Activated naive CD4-positive, alpha-beta T cell treated with anti-CD3 and anti-CD28 coated beads, Interleukin-2, amount 50 U/mL, for 72 hours (primary cell): ENCODE measurements around the gene TAS1R1. TPM values are rescaled to one million over a fixed set of nuclear protein-coding genes. Genes with fewer than 3 reads are reported as not detected.

Source experiments
- ATAC-seq, 2 donors: fragments of 150-1000 bp; cut with Tn5 transposase; 2 replicates each; pipeline ENCODE4 v1.10.0; 2021; ENCODE audit warnings: mild to moderate bottlenecking in 2 of 2, moderate library complexity in 2 of 2
- DNase-seq, 2 donors: peaks; one replicate each; pipeline ENCODE4 v3.0.0; 2021 to 2022; ENCODE audit warnings: low spot score in 2 of 2
- H3K27ac Mint-ChIP-seq, 2 donors: one replicate each; pipeline ENCODE4 v1.8.0; 2022; ENCODE audit warnings: mild to moderate bottlenecking in 2 of 2, mixed read lengths in 2 of 2
- H3K36me3 Mint-ChIP-seq, 2 donors: one replicate each; pipeline ENCODE4 v1.8.0; 2022; ENCODE audit warnings: mixed read lengths in 2 of 2
- H3K9me3 Mint-ChIP-seq, 2 donors: one replicate each; pipeline ENCODE4 v1.8.0; 2022; ENCODE audit warnings: mixed read lengths in 2 of 2
- total RNA-seq, 2 donors: library from RNA; stranded (reverse); gene quantifications; one replicate each; pipeline ENCODE4 v1.2.3, GENCODE V29; 2022

Gene TAS1R1
- total RNA-seq, 2 donors from 2014 or later, result not detected

DNA sequence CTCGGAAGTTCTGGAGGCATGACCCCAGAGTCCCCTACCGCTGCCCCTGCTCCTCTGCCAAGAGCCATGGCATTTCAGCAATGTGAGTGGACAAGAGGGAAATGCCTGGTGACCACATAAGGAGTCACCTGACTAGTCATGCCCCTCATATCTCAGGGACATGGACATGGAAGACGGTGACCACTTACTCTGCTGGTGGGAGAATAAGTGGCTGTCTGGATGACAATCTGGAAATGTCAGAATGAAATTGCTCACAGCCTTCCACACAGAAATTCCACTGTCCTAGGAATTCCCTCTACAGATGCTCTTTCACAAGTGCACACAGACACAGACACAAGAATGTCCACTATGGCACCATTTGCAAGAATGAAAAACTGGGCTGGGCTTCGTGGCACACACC lies 39.3 kb upstream of the TAS1R1 start:
- DNase-seq, result no peak
- Mint-ChIP-seq H3K36me3 (no peaks in the 10 kb centered on the region), H3K9me3 (no peaks in the 10 kb centered on the region), H3K27ac (no peak overlapping the region)
- ATAC-seq, result no peak

GRCh38 chr1:6517435-6517851 lies 37.7 kb upstream of the TAS1R1 start:
- ATAC-seq (no peak), DNase-seq (no peak)
- no peaks in the 10 kb centered on the region for H3K9me3 Mint-ChIP-seq
- H3K27ac Mint-ChIP-seq, result no peak overlapping the region
- no peaks in the 10 kb centered on the region for H3K36me3 Mint-ChIP-seq

- no peaks in the 10 kb centered on the region for H3K9me3 Mint-ChIP-seq
- H3K27ac Mint-ChIP-seq, result peak overlapping the region; percentile 49 to 72
- DNase-seq (no peak), ATAC-seq (no peak)
- H3K36me3 Mint-ChIP-seq, result no peaks in the 10 kb centered on the region
These were observed 35.6 kb upstream of the TAS1R1 start for GRCh38 chr1:6519491-6519934.

DNA sequence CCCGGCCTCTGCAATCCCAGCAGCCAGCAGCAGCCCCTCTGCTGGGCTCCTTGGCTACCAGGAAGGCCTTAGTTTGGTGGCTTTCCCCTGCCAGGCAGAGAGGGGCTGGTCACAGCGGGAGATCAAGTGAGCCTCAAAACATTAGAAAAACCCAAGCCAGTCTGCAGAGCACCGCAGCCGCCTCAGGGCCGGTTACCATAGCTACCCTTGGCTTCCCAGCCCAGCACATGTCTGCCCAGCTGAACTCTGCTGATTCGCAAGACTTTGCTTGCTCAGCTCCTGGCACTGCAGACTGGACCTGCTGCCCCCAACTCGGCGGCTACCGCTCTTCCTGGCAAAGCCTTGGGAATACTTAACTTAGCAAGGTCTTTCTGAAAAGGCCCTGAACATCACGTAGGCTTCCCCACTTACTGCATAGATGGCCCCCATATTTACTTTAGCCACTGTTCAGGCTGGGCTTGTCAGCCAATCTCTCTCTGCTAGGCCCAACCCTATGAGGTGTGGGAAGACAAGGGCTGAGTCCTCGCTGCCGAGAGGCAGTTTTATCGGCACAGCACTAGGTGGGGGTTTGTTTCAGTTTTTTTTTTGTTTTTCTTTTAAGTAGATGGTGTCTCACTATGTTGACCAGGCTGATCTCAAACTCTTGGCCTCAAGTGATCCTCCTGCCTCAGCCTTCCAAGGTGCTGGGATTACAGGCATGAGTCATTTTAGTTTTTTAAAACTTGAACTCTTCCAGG lies 35.0 kb upstream of the TAS1R1 start:
- Mint-ChIP-seq H3K9me3 (no peaks in the 10 kb centered on the region), H3K27ac (peak overlapping the region; percentile 49 to 72), H3K36me3 (no peaks in the 10 kb centered on the region)
- no peak for ATAC-seq
- DNase-seq, result no peak

DNA sequence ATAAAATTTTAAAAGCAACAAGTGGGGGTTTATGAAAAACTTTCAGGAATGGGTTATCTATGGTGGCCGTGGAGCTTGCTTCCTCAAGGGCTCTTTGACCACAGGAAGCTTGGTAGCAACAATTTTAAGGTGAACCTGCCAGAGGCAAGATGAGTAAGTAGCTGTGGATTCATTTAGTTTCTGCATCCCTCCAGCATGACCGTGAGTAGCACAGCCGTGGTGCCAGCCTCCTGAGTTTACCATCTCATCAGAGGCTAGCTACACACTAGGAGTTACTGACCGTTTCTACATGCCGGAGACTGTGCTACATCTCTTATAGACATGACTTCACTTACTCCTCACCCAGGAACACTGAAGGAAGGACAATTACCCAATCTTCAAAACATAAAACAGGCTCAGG lies 33.6 kb upstream of the TAS1R1 start:
- no peaks in the 10 kb centered on the region for H3K36me3 Mint-ChIP-seq
- H3K27ac Mint-ChIP-seq, result no peak overlapping the region
- no peak for ATAC-seq
- H3K9me3 Mint-ChIP-seq, result no peaks in the 10 kb centered on the region
- DNase-seq, result no peak

GRCh38 chr1:6523566-6523965 lies 31.5 kb upstream of the TAS1R1 start:
- no peak for DNase-seq
- no peaks in the 10 kb centered on the region for H3K9me3 Mint-ChIP-seq
- H3K27ac Mint-ChIP-seq, result peak overlapping the region in 1 of 2 donors; percentile 11
- ATAC-seq, result peak in 1 of 2 donors; percentile 63
- H3K36me3 Mint-ChIP-seq, result no peaks in the 10 kb centered on the region

- DNase-seq, result no peak
- ATAC-seq, result peak in 1 of 2 donors; percentile 14
- H3K27ac Mint-ChIP-seq, result peak overlapping the region; percentile 22 to 52
- no peaks in the 10 kb centered on the region for H3K9me3 Mint-ChIP-seq
- no peaks in the 10 kb centered on the region for H3K36me3 Mint-ChIP-seq
These were observed 28.8 kb upstream of the TAS1R1 start for GRCh38 chr1:6526316-6526715.

DNA sequence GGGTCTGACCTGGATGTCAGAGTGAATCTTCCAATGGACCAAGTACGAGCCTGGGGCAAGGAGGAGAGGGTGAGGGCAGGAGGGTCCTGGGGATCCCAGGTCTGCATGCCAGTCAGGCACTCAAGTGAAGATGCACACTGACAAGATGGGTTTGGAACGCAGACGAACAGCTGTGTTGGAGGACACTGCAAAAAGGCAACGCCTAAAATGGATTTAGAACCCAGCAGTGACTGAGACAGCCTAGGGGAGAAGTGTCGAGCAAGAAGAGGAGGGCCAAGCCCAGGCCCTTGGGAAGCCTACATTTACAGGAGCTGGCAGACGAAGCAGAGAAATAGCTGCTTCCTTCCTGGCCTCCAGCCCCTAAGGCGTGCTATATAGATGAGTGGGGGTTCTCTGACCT lies 26.6 kb upstream of the TAS1R1 start:
- ATAC-seq, result peak in 1 of 2 donors; percentile 20
- no peak for DNase-seq
- Mint-ChIP-seq H3K36me3 (peaks cover 5 to 14% of the 10 kb centered on the region in 2 donors), H3K27ac (peak overlapping the region in 1 of 2 donors; percentile 45), H3K9me3 (no peaks in the 10 kb centered on the region)

DNA sequence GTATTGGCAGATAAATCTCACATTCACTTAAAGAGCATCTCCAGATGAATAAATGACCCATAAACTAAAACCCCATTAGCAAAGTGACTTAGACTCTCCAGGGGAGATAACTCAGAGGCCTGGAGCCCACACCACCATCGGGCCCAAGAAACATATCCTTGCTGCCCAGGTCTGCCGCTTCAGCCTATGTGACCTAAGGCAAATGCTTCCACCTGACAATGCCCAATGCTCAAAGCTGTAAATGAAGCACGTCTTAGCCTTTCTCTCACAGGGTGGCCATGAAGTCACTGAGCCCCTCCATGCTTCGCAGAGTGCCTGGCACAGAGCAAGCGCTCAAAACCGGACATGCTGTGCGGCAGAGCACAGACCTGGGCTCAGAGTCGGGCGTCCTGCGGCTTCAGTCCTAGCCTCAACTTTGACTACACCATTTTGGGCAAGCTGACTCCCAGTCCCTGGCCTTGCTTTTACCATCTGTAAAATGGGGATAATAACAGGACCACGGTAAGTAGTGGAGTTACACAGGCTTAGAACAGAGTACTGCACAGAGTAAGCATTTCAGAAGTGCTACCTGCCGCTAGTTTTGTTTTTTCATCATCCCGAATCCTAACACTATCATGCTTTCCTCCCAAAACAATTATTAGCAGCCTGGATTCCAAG lies 24.5 kb upstream of the TAS1R1 start:
- DNase-seq, result no peak
- no peak overlapping the region for H3K27ac Mint-ChIP-seq
- no peaks in the 10 kb centered on the region for H3K9me3 Mint-ChIP-seq
- no peak for ATAC-seq
- H3K36me3 Mint-ChIP-seq, result peaks cover 5 to 18% of the 10 kb centered on the region in 2 donors

DNA sequence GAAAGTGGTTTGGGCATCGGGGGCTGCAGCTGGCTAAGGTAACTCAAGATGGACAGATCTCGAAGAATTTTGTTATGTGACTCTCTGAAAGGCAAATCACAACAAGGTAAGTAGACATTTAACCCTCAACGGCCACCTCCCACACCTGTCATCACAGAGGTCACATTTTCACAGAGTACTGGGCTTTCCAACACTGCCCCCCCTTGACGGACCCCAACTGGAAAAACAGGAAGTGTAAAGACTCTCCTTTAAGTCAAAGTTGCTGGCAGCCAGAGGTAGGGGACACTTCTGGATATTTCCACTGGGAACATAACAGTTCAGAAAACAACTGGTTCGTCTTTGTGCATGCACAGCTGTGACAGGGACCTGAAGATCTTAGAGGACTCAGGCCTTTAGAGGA lies 23.1 kb upstream of the TAS1R1 start:
- ATAC-seq (no peak), DNase-seq (no peak)
- Mint-ChIP-seq H3K27ac (no peak overlapping the region), H3K36me3 (peaks cover 5 to 18% of the 10 kb centered on the region in 2 donors), H3K9me3 (no peaks in the 10 kb centered on the region)

DNA sequence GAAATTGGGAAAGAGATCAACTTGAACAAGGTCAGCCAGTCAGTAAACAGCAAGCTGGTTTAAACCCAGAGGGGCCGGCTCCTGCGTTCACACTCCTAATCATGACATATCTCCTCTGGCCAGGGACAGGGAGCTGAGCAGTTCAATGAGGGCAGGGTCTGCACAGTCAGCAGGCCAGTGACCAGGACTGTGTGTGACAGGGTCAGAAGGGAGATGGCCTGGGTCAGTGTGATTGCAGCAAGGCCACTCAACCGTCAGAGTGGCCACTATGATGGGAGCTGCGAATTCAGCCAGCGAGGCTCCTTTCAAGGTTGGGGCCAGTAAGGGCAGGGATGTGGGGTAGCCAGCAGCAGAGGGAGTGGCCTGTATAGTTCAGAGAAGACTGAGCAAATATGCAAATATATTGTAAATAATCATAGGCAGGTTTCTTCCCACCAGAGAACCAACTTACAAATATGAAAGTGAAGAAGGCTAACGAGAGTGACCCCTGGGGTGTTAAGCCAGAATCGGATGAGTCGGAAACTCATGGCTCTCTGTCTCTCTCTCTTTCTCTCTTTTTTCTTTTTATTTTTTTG lies 20.8 kb upstream of the TAS1R1 start:
- H3K9me3 Mint-ChIP-seq, result no peaks in the 10 kb centered on the region
- no peak for DNase-seq
- no peak for ATAC-seq
- peak overlapping the region; percentile 62 to 77 for H3K27ac Mint-ChIP-seq
- peaks cover 5 to 18% of the 10 kb centered on the region in 2 donors for H3K36me3 Mint-ChIP-seq

- DNase-seq, result no peak
- ATAC-seq, result no peak
- Mint-ChIP-seq H3K27ac (peak overlapping the region; percentile 74 to 85), H3K9me3 (no peaks in the 10 kb centered on the region), H3K36me3 (peaks cover 5 to 18% of the 10 kb centered on the region in 2 donors)
These were observed 19.9 kb upstream of the TAS1R1 start for GRCh38 chr1:6535214-6535613.

DNA sequence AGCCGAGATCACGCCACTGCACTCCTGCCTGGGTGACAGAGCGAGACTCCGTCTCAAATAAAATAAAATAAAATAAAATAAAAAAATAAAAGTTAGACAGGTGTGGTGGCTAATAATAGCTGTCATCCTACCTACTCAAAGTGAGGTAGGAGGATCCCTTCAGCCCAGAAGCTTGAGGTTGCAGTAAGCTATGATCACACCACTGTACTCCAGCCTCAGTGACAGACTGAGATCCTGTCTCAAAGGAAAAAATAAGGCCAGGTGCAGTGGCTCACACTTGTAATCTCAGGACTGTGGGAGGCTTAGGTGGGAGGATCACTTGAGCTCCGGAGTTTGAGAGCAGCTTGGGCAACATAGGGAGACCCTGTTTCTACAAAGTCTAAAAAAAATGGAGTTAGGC lies 18.8 kb upstream of the TAS1R1 start:
- H3K27ac Mint-ChIP-seq, result no peak overlapping the region
- H3K36me3 Mint-ChIP-seq, result peaks cover 5 to 18% of the 10 kb centered on the region in 2 donors
- no peaks in the 10 kb centered on the region for H3K9me3 Mint-ChIP-seq
- ATAC-seq, result no peak
- no peak for DNase-seq

- ATAC-seq (no peak), DNase-seq (no peak)
- Mint-ChIP-seq H3K9me3 (no peaks in the 10 kb centered on the region), H3K36me3 (peaks cover 0 to 5% of the 10 kb centered on the region in 2 donors), H3K27ac (no peak overlapping the region)
These were observed 16.2 kb upstream of the TAS1R1 start for GRCh38 chr1:6538956-6539355.

GRCh38 chr1:6544831-6545230 lies 10.3 kb upstream of the TAS1R1 start:
- peaks cover 17 to 25% of the 10 kb centered on the region in 2 donors for H3K36me3 Mint-ChIP-seq
- peak; percentile 67 to 91 for ATAC-seq

DNA sequence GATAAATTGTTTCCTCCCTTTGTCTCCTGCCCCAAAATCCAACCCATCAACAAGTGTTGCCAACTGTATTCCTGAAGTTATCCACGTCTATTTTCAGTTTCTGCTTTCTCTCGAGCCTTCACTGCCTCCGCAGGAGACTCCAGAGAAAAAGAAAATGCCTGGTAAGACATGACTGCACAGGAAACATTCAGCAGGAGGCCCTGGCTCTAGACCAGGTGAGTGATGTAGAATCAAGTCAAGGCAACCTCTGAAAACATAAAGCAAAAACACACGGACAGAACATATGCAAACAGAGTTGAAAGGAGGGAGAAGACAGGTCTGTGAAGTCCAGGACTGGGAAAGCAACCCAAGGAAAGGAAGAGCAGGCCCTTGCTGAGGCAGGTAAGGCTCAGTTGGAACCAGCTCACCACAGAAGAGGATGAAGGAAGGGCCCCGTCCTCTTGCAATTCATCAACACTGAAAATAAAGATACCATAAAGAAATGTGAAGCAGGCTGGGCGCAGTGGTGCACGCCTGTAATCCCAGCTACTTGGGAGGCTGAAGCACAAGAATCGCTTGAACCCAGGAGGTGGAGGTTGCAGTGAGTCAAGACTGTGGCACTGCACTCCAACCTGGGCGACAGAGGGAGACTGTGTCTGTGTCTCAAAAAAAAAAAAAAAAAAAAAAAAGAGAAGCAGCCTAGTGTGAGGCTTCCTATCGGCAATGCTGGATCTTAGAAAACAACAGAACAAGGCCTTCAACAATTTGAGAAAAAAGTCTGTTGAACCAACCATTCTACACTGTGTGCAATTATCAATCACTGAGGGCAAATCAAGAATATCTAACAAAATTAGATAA lies 9.6 kb upstream of the TAS1R1 start:
- ATAC-seq (peak; percentile 46 to 58), DNase-seq (no peak)
- peaks cover 17 to 25% of the 10 kb centered on the region in 2 donors for H3K36me3 Mint-ChIP-seq
- H3K9me3 Mint-ChIP-seq, result no peaks in the 10 kb centered on the region
- H3K27ac Mint-ChIP-seq, result peak overlapping the region; percentile 56 to 82

More at GRCh38 chr1:6544831-6545230, 10.3 kb upstream of the TAS1R1 start:
- no peak for DNase-seq
- H3K9me3 Mint-ChIP-seq, result no peaks in the 10 kb centered on the region
- peak overlapping the region; percentile 56 to 82 for H3K27ac Mint-ChIP-seq

DNA sequence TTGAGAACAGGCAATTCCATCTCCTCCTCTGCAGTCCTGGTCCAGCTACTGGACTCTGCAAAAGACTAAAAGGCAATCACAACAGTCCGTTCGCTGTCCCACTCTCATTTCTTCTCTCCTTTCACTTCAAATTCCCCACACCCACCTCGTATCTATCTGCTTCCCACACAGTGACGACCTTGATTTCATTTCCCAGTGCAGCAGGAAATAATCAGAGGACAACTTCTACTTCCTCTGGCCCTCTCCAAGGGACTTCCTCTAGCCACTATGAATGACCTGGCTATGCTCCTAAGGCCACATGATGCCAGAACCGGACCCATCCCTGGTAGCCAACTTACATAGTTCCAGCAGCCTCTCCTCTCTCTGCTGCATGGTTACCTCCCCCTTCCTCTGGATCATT lies 8.8 kb upstream of the TAS1R1 start:
- H3K36me3 Mint-ChIP-seq, result peaks cover 17 to 25% of the 10 kb centered on the region in 2 donors

More for the DNA sequence above, 8.8 kb upstream of the TAS1R1 start:
- Mint-ChIP-seq H3K27ac (peak overlapping the region; percentile 80 to 88), H3K9me3 (no peaks in the 10 kb centered on the region)
- no peak for ATAC-seq
- no peak for DNase-seq
